ENCODE measurements around the gene TEX2.

GRCh38 chr17:64157669-64158180, 105.3 kb downstream of the TEX2 start:
- TF ChIP-seq, protein P1, sequence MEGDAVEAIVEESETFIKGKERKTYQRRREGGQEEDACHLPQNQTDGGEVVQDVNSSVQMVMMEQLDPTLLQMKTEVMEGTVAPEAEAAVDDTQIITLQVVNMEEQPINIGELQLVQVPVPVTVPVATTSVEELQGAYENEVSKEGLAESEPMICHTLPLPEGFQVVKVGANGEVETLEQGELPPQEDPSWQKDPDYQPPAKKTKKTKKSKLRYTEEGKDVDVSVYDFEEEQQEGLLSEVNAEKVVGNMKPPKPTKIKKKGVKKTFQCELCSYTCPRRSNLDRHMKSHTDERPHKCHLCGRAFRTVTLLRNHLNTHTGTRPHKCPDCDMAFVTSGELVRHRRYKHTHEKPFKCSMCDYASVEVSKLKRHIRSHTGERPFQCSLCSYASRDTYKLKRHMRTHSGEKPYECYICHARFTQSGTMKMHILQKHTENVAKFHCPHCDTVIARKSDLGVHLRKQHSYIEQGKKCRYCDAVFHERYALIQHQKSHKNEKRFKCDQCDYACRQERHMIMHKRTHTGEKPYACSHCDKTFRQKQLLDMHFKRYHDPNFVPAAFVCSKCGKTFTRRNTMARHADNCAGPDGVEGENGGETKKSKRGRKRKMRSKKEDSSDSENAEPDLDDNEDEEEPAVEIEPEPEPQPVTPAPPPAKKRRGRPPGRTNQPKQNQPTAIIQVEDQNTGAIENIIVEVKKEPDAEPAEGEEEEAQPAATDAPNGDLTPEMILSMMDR (IDR thresholded peaks at IDR 0.05; ENCODE audit: low read length) = no peak
- TF ChIP-seq EZH2 (IDR thresholded peaks at IDR 0.05; ENCODE audit: borderline replicate concordance, low read length) = no peak

All from OCI-LY1 (cell line).